ENCODE results near the gene FBXO34.

Gene FBXO34

GRCh38 chr14:55318694-55319093 is 47.5 kb downstream of the FBXO34 start:
- H3K27me3 ChIP-seq (ENCODE audit: insufficient read depth, low read length, poor library complexity): no peaks in the 10 kb centered on the region
- no peaks in the 10 kb centered on the region for H3K4me1 ChIP-seq (ENCODE audit: insufficient read depth, low read length)
- H3K9ac ChIP-seq (ENCODE audit: low read depth, low read length): no peak overlapping the region
- no peaks in the 10 kb centered on the region for H4K20me1 ChIP-seq (ENCODE audit: insufficient read depth, low read length)
- no peak overlapping the region for H3K27ac ChIP-seq (ENCODE audit: low read length)
- H3K36me3 ChIP-seq (ENCODE audit: insufficient read depth, low read length): peaks cover 33% of the 10 kb centered on the region
- no peak for TF ChIP-seq CTCF (IDR thresholded peaks at IDR 0.05; ENCODE audit: borderline replicate concordance, extremely low read depth, low read length, poor library complexity, severe bottlenecking)
- no peak for TF ChIP-seq EZH2 (IDR thresholded peaks at IDR 0.05; ENCODE audit: borderline replicate concordance, low read depth, low read length, severe bottlenecking)
- no peak overlapping the region for H2AFZ ChIP-seq (ENCODE audit: low read depth, low read length)
- H3K4me2 ChIP-seq (ENCODE audit: insufficient read depth, low read length): no peak overlapping the region
- peaks cover 2% of the 10 kb centered on the region for H3K9me3 ChIP-seq (ENCODE audit: insufficient read depth, low read length, severe bottlenecking)
- peaks cover 46% of the 10 kb centered on the region for H3K79me2 ChIP-seq (ENCODE audit: insufficient read depth, low read length)
- no peak overlapping the region for H3K4me3 ChIP-seq (ENCODE audit: low read depth in 1 of 2, low read length in 2 of 2)
- DNase-seq (no peak), ATAC-seq (ENCODE audit: insufficient read depth, low read depth) (no peak)

GRCh38 chr14:55323910-55324309 is 52.7 kb downstream of the FBXO34 start:
- Histone ChIP-seq H3K4me1 (ENCODE audit: insufficient read depth, low read length) (no peaks in the 10 kb centered on the region), H3K9ac (ENCODE audit: low read depth, low read length) (no peak overlapping the region), H2AFZ (ENCODE audit: low read depth, low read length) (no peak overlapping the region), H3K79me2 (ENCODE audit: insufficient read depth, low read length) (peaks cover 70% of the 10 kb centered on the region), H3K27me3 (ENCODE audit: insufficient read depth, low read length, poor library complexity) (no peaks in the 10 kb centered on the region), H3K27ac (ENCODE audit: low read length) (no peak overlapping the region), H4K20me1 (ENCODE audit: insufficient read depth, low read length) (peaks cover 22% of the 10 kb centered on the region), H3K4me2 (ENCODE audit: insufficient read depth, low read length) (no peak overlapping the region), H3K4me3 (ENCODE audit: low read depth in 1 of 2, low read length in 2 of 2) (no peak overlapping the region), H3K9me3 (ENCODE audit: insufficient read depth, low read length, severe bottlenecking) (no peaks in the 10 kb centered on the region), H3K36me3 (ENCODE audit: insufficient read depth, low read length) (peaks cover 7% of the 10 kb centered on the region; the same call in 1 of the 2 replicates)
- no peak for TF ChIP-seq CTCF (IDR thresholded peaks at IDR 0.05; ENCODE audit: borderline replicate concordance, extremely low read depth, low read length, poor library complexity, severe bottlenecking)
- TF ChIP-seq EZH2 (IDR thresholded peaks at IDR 0.05; ENCODE audit: borderline replicate concordance, low read depth, low read length, severe bottlenecking): no peak
- DNase-seq: no peak
- no peak for ATAC-seq (ENCODE audit: insufficient read depth, low read depth)

- Histone ChIP-seq H3K4me1 (ENCODE audit: insufficient read depth, low read length) (no peaks in the 10 kb centered on the region), H3K27ac (ENCODE audit: low read length) (no peak overlapping the region), H2AFZ (ENCODE audit: low read depth, low read length) (no peak overlapping the region), H3K27me3 (ENCODE audit: insufficient read depth, low read length, poor library complexity) (no peaks in the 10 kb centered on the region), H3K36me3 (ENCODE audit: insufficient read depth, low read length) (peaks cover 4% of the 10 kb centered on the region; the same call in 1 of the 2 replicates), H3K9ac (ENCODE audit: low read depth, low read length) (no peak overlapping the region), H4K20me1 (ENCODE audit: insufficient read depth, low read length) (peaks cover 22% of the 10 kb centered on the region), H3K4me3 (ENCODE audit: low read depth in 1 of 2, low read length in 2 of 2) (no peak overlapping the region), H3K79me2 (ENCODE audit: insufficient read depth, low read length) (peaks cover 77% of the 10 kb centered on the region), H3K9me3 (ENCODE audit: insufficient read depth, low read length, severe bottlenecking) (no peaks in the 10 kb centered on the region), H3K4me2 (ENCODE audit: insufficient read depth, low read length) (no peak overlapping the region)
- TF ChIP-seq EZH2 (IDR thresholded peaks at IDR 0.05; ENCODE audit: borderline replicate concordance, low read depth, low read length, severe bottlenecking) (no peak), CTCF (IDR thresholded peaks at IDR 0.05; ENCODE audit: borderline replicate concordance, extremely low read depth, low read length, poor library complexity, severe bottlenecking) (no peak)
- ATAC-seq (ENCODE audit: insufficient read depth, low read depth): no peak
- no peak for DNase-seq
Measured at GRCh38 chr14:55324812-55325211, 53.6 kb downstream of the FBXO34 start.

GRCh38 chr14:55327179-55327578 is 56.0 kb downstream of the FBXO34 start:
- Histone ChIP-seq H3K4me1 (ENCODE audit: insufficient read depth, low read length) (no peaks in the 10 kb centered on the region), H3K27me3 (ENCODE audit: insufficient read depth, low read length, poor library complexity) (no peaks in the 10 kb centered on the region), H3K9ac (ENCODE audit: low read depth, low read length) (no peak overlapping the region), H4K20me1 (ENCODE audit: insufficient read depth, low read length) (peaks cover 29% of the 10 kb centered on the region), H3K9me3 (ENCODE audit: insufficient read depth, low read length, severe bottlenecking) (no peaks in the 10 kb centered on the region), H3K36me3 (ENCODE audit: insufficient read depth, low read length) (no peaks in the 10 kb centered on the region), H3K79me2 (ENCODE audit: insufficient read depth, low read length) (peaks cover 77% of the 10 kb centered on the region), H3K4me2 (ENCODE audit: insufficient read depth, low read length) (no peak overlapping the region), H3K27ac (ENCODE audit: low read length) (no peak overlapping the region), H3K4me3 (ENCODE audit: low read depth in 1 of 2, low read length in 2 of 2) (no peak overlapping the region), H2AFZ (ENCODE audit: low read depth, low read length) (no peak overlapping the region)
- TF ChIP-seq EZH2 (IDR thresholded peaks at IDR 0.05; ENCODE audit: borderline replicate concordance, low read depth, low read length, severe bottlenecking) (no peak), CTCF (IDR thresholded peaks at IDR 0.05; ENCODE audit: borderline replicate concordance, extremely low read depth, low read length, poor library complexity, severe bottlenecking) (no peak)
- ATAC-seq (ENCODE audit: insufficient read depth, low read depth) (no peak), DNase-seq (no peak)
